SW480 (cell line): ENCODE measurements around the gene KCNJ11.
"Not testable (repeated sequence)": the region's sequence is repeated elsewhere in the genome, so short reads cannot be mapped to it uniquely, and the experiment has no call there.

Experiments
- DNase-seq: peaks from one replicate; pipeline ENCODE4 v3.0.0-alpha.2; 2016; ENCODE audit warnings: low spot score

The KCNJ11 gene

GRCh38 chr11:17388609-17389210, at the start of gene KCNJ11:
Gene KCNJ11, minus strand, starts transcription at chr11:17388659. Its CDS starts 568 bp downstream, at chr11:17388091.
- DNase-seq: peak; percentile 36

GRCh38 chr11:17437366-17437765, 48.9 kb upstream of the KCNJ11 start:
- no peak for DNase-seq

GRCh38 chr11:17434108-17434507, 45.6 kb upstream of the KCNJ11 start:
- DNase-seq: no peak

- DNase-seq: no peak
Measured at GRCh38 chr11:17432002-17432401, 43.5 kb upstream of the KCNJ11 start.

- DNase-seq: no peak
Measured at GRCh38 chr11:17431139-17431538, 42.7 kb upstream of the KCNJ11 start.

GRCh38 chr11:17430616-17431015, 42.2 kb upstream of the KCNJ11 start:
- DNase-seq: no peak

- DNase-seq: no peak
Measured at GRCh38 chr11:17428925-17429324, 40.5 kb upstream of the KCNJ11 start.

GRCh38 chr11:17428261-17428660, 39.8 kb upstream of the KCNJ11 start:
- no peak for DNase-seq

GRCh38 chr11:17426233-17426632, 37.8 kb upstream of the KCNJ11 start:
- not testable (repeated sequence) for DNase-seq

- DNase-seq: peak; percentile 80
Measured at GRCh38 chr11:17423533-17424310, 35.3 kb upstream of the KCNJ11 start.

DNA sequence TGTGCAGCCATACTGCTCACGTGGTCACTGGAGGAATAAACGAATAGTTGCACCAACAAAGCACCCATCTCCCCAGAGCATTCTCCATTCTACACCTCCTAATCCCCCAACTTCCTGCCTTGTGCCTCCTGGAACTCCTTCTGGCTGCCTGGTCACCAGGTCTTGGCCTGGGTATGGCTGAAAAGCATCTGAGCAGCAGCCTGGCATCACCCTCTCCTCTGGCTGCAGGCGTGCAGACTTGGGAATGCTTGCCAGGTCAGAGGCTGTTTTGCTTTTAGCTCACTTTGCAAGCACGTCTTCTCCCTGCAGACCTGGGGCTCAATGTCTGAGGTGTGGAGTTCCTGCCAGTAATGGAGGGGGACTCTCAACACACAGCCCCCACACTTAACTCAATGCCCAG, 33.3 kb upstream of the KCNJ11 start:
- no peak for DNase-seq

DNA sequence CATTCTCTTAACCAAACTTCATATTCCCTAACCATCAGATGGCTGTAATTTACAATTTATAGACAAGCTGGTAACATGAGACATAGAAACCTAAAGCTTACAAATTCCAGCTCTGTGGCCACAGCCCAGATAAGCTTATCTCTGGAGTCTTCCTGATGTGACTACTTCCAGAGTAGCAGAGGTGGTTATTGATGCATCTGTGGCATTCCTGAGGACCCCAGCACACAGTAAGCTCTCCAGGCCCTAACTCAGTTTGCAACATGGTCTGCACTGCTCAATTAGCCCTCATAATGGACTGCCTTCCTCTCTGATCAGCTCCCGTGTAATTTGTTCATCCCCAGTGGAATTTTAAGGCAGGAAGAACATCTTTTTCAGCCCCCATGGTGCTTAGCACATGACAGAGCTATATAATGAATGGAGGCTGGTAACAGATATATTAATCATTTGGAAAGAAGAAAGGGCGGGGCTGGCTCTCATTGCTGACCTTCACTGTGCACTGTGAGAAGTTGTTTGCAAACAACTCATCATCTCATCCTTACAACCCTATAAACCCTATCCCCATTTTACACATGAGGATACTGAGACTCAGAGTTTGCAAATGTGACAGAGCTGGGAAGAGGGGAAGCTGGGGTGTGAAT, 30.1 kb upstream of the KCNJ11 start:
- DNase-seq: no peak

GRCh38 chr11:17416492-17416891, 28.0 kb upstream of the KCNJ11 start:
- DNase-seq: no peak

DNA sequence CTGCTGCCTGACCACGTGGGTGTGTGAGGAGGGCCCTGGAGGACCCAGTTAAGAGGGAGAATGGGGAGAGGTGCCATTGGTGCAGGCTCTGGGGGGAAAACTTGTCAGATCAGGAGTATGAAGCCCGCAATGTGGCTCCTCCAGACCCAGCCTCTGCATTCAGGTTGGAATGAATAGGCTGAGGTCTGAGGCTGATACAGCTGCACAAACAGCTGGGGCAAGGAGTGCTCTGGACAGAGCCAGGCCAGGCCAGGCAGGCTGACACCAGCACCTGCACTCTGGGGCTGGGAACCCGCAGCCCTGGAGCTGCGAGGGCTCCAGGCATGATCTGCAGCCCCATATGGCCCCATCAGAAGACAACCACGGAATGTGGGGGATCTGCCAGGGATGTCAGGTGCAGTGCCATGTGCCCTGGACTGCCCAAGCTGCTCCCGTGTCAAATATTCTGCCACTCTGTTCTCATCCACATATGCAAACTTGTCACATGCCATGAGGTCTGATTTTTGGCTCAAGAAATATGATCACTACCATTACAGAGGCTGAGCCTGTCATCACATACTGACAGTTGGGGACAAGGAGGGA, 27.2 kb upstream of the KCNJ11 start:
- DNase-seq: peak; percentile 28

- DNase-seq: no peak
Measured at GRCh38 chr11:17414992-17415391, 26.5 kb upstream of the KCNJ11 start.

GRCh38 chr11:17414317-17414737, 25.9 kb upstream of the KCNJ11 start:
- DNase-seq: no peak

- no peak for DNase-seq
Measured at GRCh38 chr11:17413414-17414316, 25.2 kb upstream of the KCNJ11 start.

DNA sequence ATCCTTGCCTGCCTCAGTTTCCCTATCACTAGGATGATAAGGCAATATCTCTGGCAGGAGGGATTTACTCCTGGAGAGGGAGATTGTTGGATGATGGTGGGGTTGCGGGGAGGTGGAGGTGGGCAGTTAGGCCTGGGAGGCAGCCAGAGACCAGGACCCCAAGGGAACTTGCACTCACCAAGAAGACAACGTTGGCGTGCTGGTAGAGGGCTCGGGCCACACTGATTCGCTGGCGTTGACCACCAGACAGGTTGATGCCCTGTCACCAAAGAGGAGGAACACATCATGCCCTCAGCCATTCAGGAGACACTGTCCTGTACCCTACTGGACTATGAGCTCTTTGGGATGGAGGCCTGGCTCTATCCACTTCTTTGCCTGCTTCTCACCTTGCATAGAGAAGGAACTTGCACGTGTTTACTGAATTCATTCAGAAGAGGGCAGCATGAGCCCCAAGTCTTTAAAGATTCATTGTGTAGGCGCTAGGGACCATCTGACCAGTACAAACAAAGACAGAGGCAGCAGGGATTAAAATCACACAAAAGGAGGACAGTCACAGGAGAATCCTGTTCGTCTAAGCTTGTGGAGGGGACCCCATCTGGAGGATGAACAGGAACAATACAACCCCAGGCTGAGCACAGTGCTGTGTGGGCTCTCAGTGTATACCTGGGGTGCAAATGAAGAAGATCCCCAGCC, 24.2 kb upstream of the KCNJ11 start:
- peak; percentile 48 for DNase-seq

DNA sequence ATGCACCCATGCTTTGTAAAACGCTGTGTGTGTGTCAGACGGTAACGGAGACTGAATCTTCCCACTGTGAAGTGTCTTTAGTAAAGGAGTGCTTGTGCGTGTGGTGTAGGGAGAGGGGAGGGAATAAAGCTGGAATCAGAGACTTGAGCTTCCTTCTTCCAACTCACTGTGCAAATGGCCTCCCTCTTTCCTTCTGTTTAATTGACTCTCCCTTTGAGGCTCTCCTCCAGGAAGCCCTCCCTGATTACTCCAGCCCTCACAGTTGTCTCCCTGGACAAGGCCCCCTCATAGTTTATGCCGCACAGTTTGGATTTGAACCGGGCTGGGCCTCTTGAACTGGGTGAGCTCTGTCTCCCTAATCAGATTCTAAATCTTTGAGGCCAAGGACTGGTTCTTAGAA, 23.0 kb upstream of the KCNJ11 start:
- DNase-seq: no peak

DNA sequence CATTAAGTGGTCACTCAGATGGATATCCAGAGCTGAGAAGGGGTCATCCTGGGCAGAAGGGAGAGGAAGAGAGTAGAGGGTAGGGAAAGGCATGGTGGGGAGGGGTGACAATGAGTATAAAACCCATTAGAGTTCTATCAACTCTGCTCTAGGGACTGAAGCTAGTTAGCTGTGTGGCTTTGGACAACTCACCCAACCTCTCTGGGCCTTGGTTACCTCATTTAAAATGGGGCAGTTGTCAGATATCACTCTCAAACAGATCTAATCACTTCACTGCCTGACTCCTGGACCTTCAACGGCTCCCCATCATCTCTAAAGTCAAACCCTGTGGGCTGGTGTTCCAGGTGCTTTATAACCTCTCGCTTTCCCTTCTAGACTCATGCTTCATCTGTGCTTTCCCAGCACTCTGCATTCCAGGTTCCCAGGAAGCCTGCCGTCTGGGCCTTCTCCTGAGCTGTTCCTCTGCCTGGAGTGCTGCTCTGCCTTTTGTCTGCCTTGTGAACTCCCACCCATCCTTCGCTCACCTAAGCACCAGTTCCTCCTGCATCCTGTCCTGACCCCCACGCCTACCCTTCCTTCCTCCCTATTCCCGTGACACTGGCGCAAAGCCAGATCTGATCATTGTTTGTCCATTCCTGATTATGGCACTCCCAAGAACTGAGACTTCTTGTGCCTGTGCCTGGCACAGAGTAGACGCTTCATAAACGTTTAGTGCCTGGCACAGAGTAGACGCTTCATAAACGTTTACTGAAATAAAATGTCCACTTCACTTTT, 22.3 kb upstream of the KCNJ11 start:
- DNase-seq: no peak
